ENCODE data around the gene OR51B5. TPM values are rescaled to one million over a fixed set of nuclear protein-coding genes. Genes with fewer than 3 reads are reported as not detected.

Gene OR51B5
- total RNA-seq, 2 donors from 2014 or later = 0.93 to 1.8 TPM

- Mint-ChIP-seq H3K36me3 (ENCODE audit: low read depth) (no peaks in the 10 kb centered on the region), H3K27ac (no peak overlapping the region), H3K27me3 (ENCODE audit: insufficient read depth) (no peaks in the 10 kb centered on the region), H3K4me1 (peaks cover 3% of the 10 kb centered on the region), H3K9me3 (no peaks in the 10 kb centered on the region), H3K4me3 (no peak overlapping the region)
- WGBS, 2 experiments (ENCODE audit: insufficient coverage in 1 of 2, insufficient read length in 1 of 2) = 91% methylated on average over 2 of the region's 2 CpGs; no CpG with 5 or more reads in 1 of the 2 experiments
- Histone ChIP-seq H3K9me3 (ENCODE audit: control insufficient read depth, low read length) (no peaks in the 10 kb centered on the region), H3K27me3 (ENCODE audit: control insufficient read depth, insufficient read depth, low read length, poor library complexity, severe bottlenecking) (no peaks in the 10 kb centered on the region), H3K36me3 (ENCODE audit: control insufficient read depth, insufficient read depth, low read length) (no peaks in the 10 kb centered on the region), H3K27ac (ENCODE audit: low read depth, low read length) (no peak overlapping the region), H3K4me1 (ENCODE audit: control insufficient read depth, insufficient read depth, low read length) (no peaks in the 10 kb centered on the region), H3K9ac (ENCODE audit: extremely low read depth, low read length, poor library complexity, severe bottlenecking) (no peak overlapping the region), H3K4me3 (ENCODE audit: low read length) (no peak overlapping the region)
- no peak for TF ChIP-seq CTCF (conservative IDR thresholded peaks at IDR 0.05)
- DNase-seq = no peak
Observed at GRCh38 chr11:5307256-5308019, 35.9 kb downstream of the OR51B5 start.

DNA sequence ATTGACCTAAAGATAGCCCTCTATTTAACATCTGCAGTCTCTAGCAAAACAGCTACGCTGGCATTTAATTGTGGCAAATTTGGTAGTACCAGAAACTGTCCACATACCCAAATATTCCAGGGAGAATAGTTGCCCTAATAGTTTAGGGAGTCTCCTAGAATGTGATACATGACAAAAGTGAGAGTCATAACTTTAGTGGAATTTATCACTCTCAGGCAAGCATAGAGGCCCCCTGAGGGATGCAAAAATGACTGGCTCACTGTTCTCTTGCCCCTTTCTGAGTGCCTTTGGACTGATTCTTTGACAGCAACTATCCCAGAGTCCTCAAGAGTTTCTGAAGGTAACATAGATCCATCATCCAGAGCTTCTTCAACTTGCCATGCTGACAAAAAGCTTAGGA, 39.3 kb downstream of the OR51B5 start:
- no peaks in the 10 kb centered on the region for H3K27me3 ChIP-seq (ENCODE audit: control insufficient read depth, insufficient read depth, low read length, poor library complexity, severe bottlenecking)
- no peak overlapping the region for H3K27ac ChIP-seq (ENCODE audit: low read depth, low read length)
- no peaks in the 10 kb centered on the region for H3K9me3 Mint-ChIP-seq
- TF ChIP-seq CTCF (conservative IDR thresholded peaks at IDR 0.05) = no peak
- no peak overlapping the region for H3K27ac Mint-ChIP-seq
- H3K9me3 ChIP-seq (ENCODE audit: control insufficient read depth, low read length) = no peaks in the 10 kb centered on the region
- H3K4me3 ChIP-seq (ENCODE audit: low read length) = no peak overlapping the region
- H3K4me1 ChIP-seq (ENCODE audit: control insufficient read depth, insufficient read depth, low read length) = no peaks in the 10 kb centered on the region
- 93% methylated on average over 1 of the region's 1 CpG; no CpG with 5 or more reads in 1 of the 2 experiments for WGBS, 2 experiments (ENCODE audit: insufficient coverage in 1 of 2, insufficient read length in 1 of 2)
- no peaks in the 10 kb centered on the region for H3K27me3 Mint-ChIP-seq (ENCODE audit: insufficient read depth)
- no peak overlapping the region for H3K4me3 Mint-ChIP-seq
- no peaks in the 10 kb centered on the region for H3K36me3 Mint-ChIP-seq (ENCODE audit: low read depth)
- no peak for DNase-seq
- no peaks in the 10 kb centered on the region for H3K36me3 ChIP-seq (ENCODE audit: control insufficient read depth, insufficient read depth, low read length)
- H3K9ac ChIP-seq (ENCODE audit: extremely low read depth, low read length, poor library complexity, severe bottlenecking) = no peak overlapping the region
- peaks cover 10% of the 10 kb centered on the region for H3K4me1 Mint-ChIP-seq

DNA sequence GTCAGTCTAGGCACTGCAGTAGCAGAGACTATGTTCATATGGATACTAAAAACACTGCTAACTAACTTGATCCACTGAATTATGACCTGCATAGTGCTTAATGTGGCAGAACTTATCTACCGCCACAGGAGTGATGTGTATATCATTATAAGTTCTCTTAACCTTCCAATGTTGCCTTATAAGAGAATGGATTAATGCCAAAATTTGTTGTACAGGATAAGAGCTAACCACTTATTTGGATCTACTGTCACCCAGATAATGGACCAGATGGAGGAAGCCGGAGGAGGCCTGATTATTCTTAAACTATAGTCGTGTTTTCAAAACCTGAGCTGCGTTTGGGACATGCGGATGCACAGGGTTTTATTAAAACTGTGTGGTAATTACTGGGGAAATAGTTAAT, 39.7 kb downstream of the OR51B5 start:
- no peak overlapping the region for H3K27ac ChIP-seq (ENCODE audit: low read depth, low read length)
- Mint-ChIP-seq H3K36me3 (ENCODE audit: low read depth) (no peaks in the 10 kb centered on the region), H3K4me3 (no peak overlapping the region), H3K4me1 (peaks cover 10% of the 10 kb centered on the region), H3K9me3 (no peaks in the 10 kb centered on the region), H3K27ac (no peak overlapping the region), H3K27me3 (ENCODE audit: insufficient read depth) (no peaks in the 10 kb centered on the region)
- no peaks in the 10 kb centered on the region for H3K27me3 ChIP-seq (ENCODE audit: control insufficient read depth, insufficient read depth, low read length, poor library complexity, severe bottlenecking)
- no peak for TF ChIP-seq CTCF (conservative IDR thresholded peaks at IDR 0.05)
- H3K36me3 ChIP-seq (ENCODE audit: control insufficient read depth, insufficient read depth, low read length) = no peaks in the 10 kb centered on the region
- no peak for DNase-seq
- H3K9ac ChIP-seq (ENCODE audit: extremely low read depth, low read length, poor library complexity, severe bottlenecking) = no peak overlapping the region
- WGBS, 2 experiments (ENCODE audit: insufficient coverage in 1 of 2, insufficient read length in 1 of 2) = 94 to 100% methylated on average over 1 to 4 of the region's 5 CpGs
- no peak overlapping the region for H3K4me3 ChIP-seq (ENCODE audit: low read length)
- no peaks in the 10 kb centered on the region for H3K9me3 ChIP-seq (ENCODE audit: control insufficient read depth, low read length)
- H3K4me1 ChIP-seq (ENCODE audit: control insufficient read depth, insufficient read depth, low read length) = no peaks in the 10 kb centered on the region
